ENCODE results near the gene FAM98B. TPM values are rescaled to one million over a fixed set of nuclear protein-coding genes. Genes with fewer than 3 reads are reported as not detected.
A peak's percentile ranks its signal among the peaks of the same experiment; 100 is the strongest.

The FAM98B gene
- total and polyA plus RNA-seq, 4 donors = 9.6 to 33.4 (median 19.9) TPM

GRCh38 chr15:38533416-38533915 is 79.5 kb downstream of the FAM98B start:
- Histone ChIP-seq H3K4me1 (ENCODE audit: control insufficient read depth in 1 of 2, insufficient read depth in 2 of 2, low read length in 2 of 2) (peaks cover 0 to 1% of the 10 kb centered on the region in 2 donors), H3K9me3 (ENCODE audit: control insufficient read depth, low read length) (no peaks in the 10 kb centered on the region), H3K36me3 (ENCODE audit: control insufficient read depth in 1 of 2, insufficient read depth in 2 of 2, low read length in 1 of 2) (no peaks in the 10 kb centered on the region), H3K27ac (ENCODE audit: low read depth in 1 of 2, low read length in 2 of 2) (no peak overlapping the region), H3K4me3 (ENCODE audit: low read length in 2 of 2) (no peak overlapping the region), H3K27me3 (ENCODE audit: control insufficient read depth in 1 of 2, insufficient read depth in 2 of 2, low read length in 1 of 2) (no peaks in the 10 kb centered on the region)
- intact Hi-C loops (cut with DNase I) = no loop called here
- no peak for ATAC-seq (ENCODE audit: low FRiP score)
- no peak for DNase-seq
- 93% methylated on average over 6 of the region's 6 CpGs for WGBS, 2 donors

- H3K4me3 ChIP-seq (ENCODE audit: low read length in 2 of 2) = no peak overlapping the region
- no peaks in the 10 kb centered on the region for H3K27me3 ChIP-seq (ENCODE audit: control insufficient read depth in 1 of 2, insufficient read depth in 2 of 2, low read length in 1 of 2)
- no peaks in the 10 kb centered on the region for H3K36me3 ChIP-seq (ENCODE audit: control insufficient read depth in 1 of 2, insufficient read depth in 2 of 2, low read length in 1 of 2)
- DNase-seq (no peak), ATAC-seq (ENCODE audit: low FRiP score) (no peak)
- H3K4me1 ChIP-seq (ENCODE audit: control insufficient read depth in 1 of 2, insufficient read depth in 2 of 2, low read length in 2 of 2) = peaks cover 0 to 1% of the 10 kb centered on the region in 2 donors
- no peaks in the 10 kb centered on the region for H3K9me3 ChIP-seq (ENCODE audit: control insufficient read depth, low read length)
- intact Hi-C loops (cut with DNase I) = no loop called here
- H3K27ac ChIP-seq (ENCODE audit: low read depth in 1 of 2, low read length in 2 of 2) = no peak overlapping the region
Measured at GRCh38 chr15:38533926-38534325, 80.0 kb downstream of the FAM98B start.

GRCh38 chr15:38534691-38535090 is 80.8 kb downstream of the FAM98B start:
- 92 to 93% methylated on average over 3 of the region's 3 CpGs for WGBS, 2 donors
- no peak for ATAC-seq (ENCODE audit: low FRiP score)
- no peak for DNase-seq

GRCh38 chr15:38535491-38536200 is 81.7 kb downstream of the FAM98B start:
- Histone ChIP-seq H3K4me1 (ENCODE audit: control insufficient read depth in 1 of 2, insufficient read depth in 2 of 2, low read length in 2 of 2) (peaks cover 0 to 1% of the 10 kb centered on the region in 2 donors), H3K27ac (ENCODE audit: low read depth in 1 of 2, low read length in 2 of 2) (no peak overlapping the region), H3K36me3 (ENCODE audit: control insufficient read depth in 1 of 2, insufficient read depth in 2 of 2, low read length in 1 of 2) (no peaks in the 10 kb centered on the region), H3K27me3 (ENCODE audit: control insufficient read depth in 1 of 2, insufficient read depth in 2 of 2, low read length in 1 of 2) (no peaks in the 10 kb centered on the region), H3K9me3 (ENCODE audit: control insufficient read depth, low read length) (no peaks in the 10 kb centered on the region), H3K4me3 (ENCODE audit: low read length in 2 of 2) (no peak overlapping the region)
- intact Hi-C loops (cut with DNase I) = no loop called here
- 65 to 74% methylated on average over 8 of the region's 8 CpGs for WGBS, 2 donors
- peak; percentile 75 for ATAC-seq (ENCODE audit: low FRiP score)
- no peak for DNase-seq

More at GRCh38 chr15:38534691-38535090, 80.8 kb downstream of the FAM98B start:
- peaks cover 0 to 1% of the 10 kb centered on the region in 2 donors for H3K4me1 ChIP-seq (ENCODE audit: control insufficient read depth in 1 of 2, insufficient read depth in 2 of 2, low read length in 2 of 2)
- no peaks in the 10 kb centered on the region for H3K27me3 ChIP-seq (ENCODE audit: control insufficient read depth in 1 of 2, insufficient read depth in 2 of 2, low read length in 1 of 2)
- H3K27ac ChIP-seq (ENCODE audit: low read depth in 1 of 2, low read length in 2 of 2) = no peak overlapping the region
- H3K4me3 ChIP-seq (ENCODE audit: low read length in 2 of 2) = no peak overlapping the region
- intact Hi-C loops (cut with DNase I) = no loop called here
- H3K9me3 ChIP-seq (ENCODE audit: control insufficient read depth, low read length) = no peaks in the 10 kb centered on the region
- H3K36me3 ChIP-seq (ENCODE audit: control insufficient read depth in 1 of 2, insufficient read depth in 2 of 2, low read length in 1 of 2) = no peaks in the 10 kb centered on the region

GRCh38 chr15:38536201-38536676 is 82.3 kb downstream of the FAM98B start:
- H3K27me3 ChIP-seq (ENCODE audit: control insufficient read depth in 1 of 2, insufficient read depth in 2 of 2, low read length in 1 of 2) = no peaks in the 10 kb centered on the region
- H3K27ac ChIP-seq (ENCODE audit: low read depth in 1 of 2, low read length in 2 of 2) = no peak overlapping the region
- H3K9me3 ChIP-seq (ENCODE audit: control insufficient read depth, low read length) = no peaks in the 10 kb centered on the region
- H3K4me3 ChIP-seq (ENCODE audit: low read length in 2 of 2) = no peak overlapping the region
- ATAC-seq (ENCODE audit: low FRiP score) = peak; percentile 67
- WGBS, 2 donors = 12 to 13% methylated on average over 3 of the region's 3 CpGs
- intact Hi-C loops (cut with DNase I) = no loop called here
- peak; percentile 54 to 80 for DNase-seq
- H3K4me1 ChIP-seq (ENCODE audit: control insufficient read depth in 1 of 2, insufficient read depth in 2 of 2, low read length in 2 of 2) = peaks cover 0 to 1% of the 10 kb centered on the region in 2 donors
- no peaks in the 10 kb centered on the region for H3K36me3 ChIP-seq (ENCODE audit: control insufficient read depth in 1 of 2, insufficient read depth in 2 of 2, low read length in 1 of 2)

Other genes with a start within 250 kb of the FAM98B start
- gene SPRED1, start 201.3 kb upstream of the FAM98B start, total RNA-seq = 10 to 100 TPM; 39.4 to 54.6 TPM
- 10 to 100 TPM; 10.3 to 10.8 TPM for gene SPRED1, start 201.3 kb upstream of the FAM98B start, polyA plus RNA-seq
- 1 to 10 TPM; 1.5 to 3.1 TPM for gene RASGRP1, start 110.7 kb downstream of the FAM98B start, total RNA-seq
- gene RASGRP1, start 110.7 kb downstream of the FAM98B start, polyA plus RNA-seq = under 1 TPM in 1 of 2 donors, not detected in 1; 0.50 TPM